ENCODE measurements around the gene RSL1D1. TPM values are rescaled to one million over a fixed set of nuclear protein-coding genes. Genes with fewer than 3 reads are reported as not detected.

The RSL1D1 gene
- polyA plus RNA-seq, 1 of the 3 experiments (the other 2 are of a cell fraction), result 38.0 TPM

DNA sequence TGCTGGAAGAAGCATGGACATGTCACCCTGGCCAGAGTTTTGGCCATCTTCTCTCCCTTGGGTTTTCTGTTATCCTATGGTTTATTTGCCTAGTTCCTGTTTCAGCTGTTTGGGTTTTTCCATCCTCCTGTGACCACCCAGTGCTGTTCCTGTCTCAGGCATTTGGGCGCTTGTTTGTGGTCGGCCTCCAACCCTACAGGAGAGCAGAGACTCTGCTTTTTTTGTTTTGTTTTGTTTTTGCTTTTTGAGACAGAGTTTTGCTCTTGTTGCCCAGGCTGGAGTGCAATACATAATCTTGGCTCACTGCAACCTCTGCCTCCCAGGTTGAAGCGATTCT is 51.0 kb downstream of the RSL1D1 start:
- H4K20me1 ChIP-seq (ENCODE audit: insufficient read depth), result no peaks in the 10 kb centered on the region
- no peak for DNase-seq
- CTCF ChIA-PET, result no interaction called here
- H3K4me1 ChIP-seq (ENCODE audit: control insufficient read depth in 1 of 2, insufficient read depth in 2 of 2, low read depth in 1 of 2, low read length in 1 of 2), result peaks cover 13 to 17% of the 10 kb centered on the region in 2 experiments; a peak in 2 of 4 replicates
- H3K36me3 ChIP-seq (replicated peaks in 1 of 2; ENCODE audit: control insufficient read depth in 1 of 2, insufficient read depth in 2 of 2, low read length in 1 of 2), result peaks cover 0 to 1% of the 10 kb centered on the region in 2 experiments
- no peaks in the 10 kb centered on the region for H3K9me2 ChIP-seq
- no peak overlapping the region for H2AFZ ChIP-seq (ENCODE audit: low read depth)
- no peak overlapping the region for H3K4me3 ChIP-seq (ENCODE audit: low read depth in 2 of 2, low read length in 1 of 2)
- H3K4me2 ChIP-seq, result no peak overlapping the region
- H3K9me3 ChIP-seq, result no peaks in the 10 kb centered on the region
- H3K27ac ChIP-seq (ENCODE audit: low read depth in 2 of 2, low read length in 1 of 2), result no peak overlapping the region
- no peaks in the 10 kb centered on the region for H3K27me3 ChIP-seq (ENCODE audit: insufficient read depth)
- TF ChIP-seq FOSL2 (IDR thresholded peaks at IDR 0.05; ENCODE audit: borderline replicate concordance, low read depth) (no peak), YY1 (IDR thresholded peaks at IDR 0.05; ENCODE audit: low read depth) (no peak), EZH2phosphoT487 (IDR thresholded peaks at IDR 0.05; ENCODE audit: borderline replicate concordance, low read depth) (no peak), TCF12 (IDR thresholded peaks at IDR 0.05) (no peak), CHD2 (IDR thresholded peaks at IDR 0.05; ENCODE audit: low read length, partially characterized antibody) (no peak), GABPA (IDR thresholded peaks at IDR 0.05; ENCODE audit: low read depth) (no peak), FOXM1 (IDR thresholded peaks at IDR 0.05; ENCODE audit: low read depth) (no peak), SIN3A (IDR thresholded peaks at IDR 0.05; ENCODE audit: borderline replicate concordance, low read depth, low read length) (no peak), GATA2 (CRISPR knock-in tag; IDR thresholded peaks at IDR 0.05) (no peak), EP300 (IDR thresholded peaks at IDR 0.05; ENCODE audit: borderline replicate concordance in 1 of 2, low read depth in 1 of 2, low read length in 1 of 2) (no peak), RAD21 (IDR thresholded peaks at IDR 0.05; ENCODE audit: low read length) (no peak), MXI1 (IDR thresholded peaks at IDR 0.05; ENCODE audit: low read depth, low read length) (no peak), JUND (IDR thresholded peaks at IDR 0.05) (no peak)
- TF ChIP-seq, protein P1, sequence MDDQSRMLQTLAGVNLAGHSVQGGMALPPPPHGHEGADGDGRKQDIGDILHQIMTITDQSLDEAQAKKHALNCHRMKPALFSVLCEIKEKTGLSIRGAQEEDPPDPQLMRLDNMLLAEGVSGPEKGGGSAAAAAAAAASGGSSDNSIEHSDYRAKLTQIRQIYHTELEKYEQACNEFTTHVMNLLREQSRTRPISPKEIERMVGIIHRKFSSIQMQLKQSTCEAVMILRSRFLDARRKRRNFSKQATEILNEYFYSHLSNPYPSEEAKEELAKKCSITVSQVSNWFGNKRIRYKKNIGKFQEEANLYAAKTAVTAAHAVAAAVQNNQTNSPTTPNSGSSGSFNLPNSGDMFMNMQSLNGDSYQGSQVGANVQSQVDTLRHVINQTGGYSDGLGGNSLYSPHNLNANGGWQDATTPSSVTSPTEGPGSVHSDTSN (IDR thresholded peaks at IDR 0.05), result no peak
- TF ChIP-seq, protein P2, sequence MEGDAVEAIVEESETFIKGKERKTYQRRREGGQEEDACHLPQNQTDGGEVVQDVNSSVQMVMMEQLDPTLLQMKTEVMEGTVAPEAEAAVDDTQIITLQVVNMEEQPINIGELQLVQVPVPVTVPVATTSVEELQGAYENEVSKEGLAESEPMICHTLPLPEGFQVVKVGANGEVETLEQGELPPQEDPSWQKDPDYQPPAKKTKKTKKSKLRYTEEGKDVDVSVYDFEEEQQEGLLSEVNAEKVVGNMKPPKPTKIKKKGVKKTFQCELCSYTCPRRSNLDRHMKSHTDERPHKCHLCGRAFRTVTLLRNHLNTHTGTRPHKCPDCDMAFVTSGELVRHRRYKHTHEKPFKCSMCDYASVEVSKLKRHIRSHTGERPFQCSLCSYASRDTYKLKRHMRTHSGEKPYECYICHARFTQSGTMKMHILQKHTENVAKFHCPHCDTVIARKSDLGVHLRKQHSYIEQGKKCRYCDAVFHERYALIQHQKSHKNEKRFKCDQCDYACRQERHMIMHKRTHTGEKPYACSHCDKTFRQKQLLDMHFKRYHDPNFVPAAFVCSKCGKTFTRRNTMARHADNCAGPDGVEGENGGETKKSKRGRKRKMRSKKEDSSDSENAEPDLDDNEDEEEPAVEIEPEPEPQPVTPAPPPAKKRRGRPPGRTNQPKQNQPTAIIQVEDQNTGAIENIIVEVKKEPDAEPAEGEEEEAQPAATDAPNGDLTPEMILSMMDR (IDR thresholded peaks at IDR 0.05), result no peak
- TF ChIP-seq, protein P3, sequence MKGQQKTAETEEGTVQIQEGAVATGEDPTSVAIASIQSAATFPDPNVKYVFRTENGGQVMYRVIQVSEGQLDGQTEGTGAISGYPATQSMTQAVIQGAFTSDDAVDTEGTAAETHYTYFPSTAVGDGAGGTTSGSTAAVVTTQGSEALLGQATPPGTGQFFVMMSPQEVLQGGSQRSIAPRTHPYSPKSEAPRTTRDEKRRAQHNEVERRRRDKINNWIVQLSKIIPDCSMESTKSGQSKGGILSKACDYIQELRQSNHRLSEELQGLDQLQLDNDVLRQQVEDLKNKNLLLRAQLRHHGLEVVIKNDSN (IDR thresholded peaks at IDR 0.05; ENCODE audit: borderline replicate concordance, low read depth), result no peak
- TF ChIP-seq, protein P4, sequence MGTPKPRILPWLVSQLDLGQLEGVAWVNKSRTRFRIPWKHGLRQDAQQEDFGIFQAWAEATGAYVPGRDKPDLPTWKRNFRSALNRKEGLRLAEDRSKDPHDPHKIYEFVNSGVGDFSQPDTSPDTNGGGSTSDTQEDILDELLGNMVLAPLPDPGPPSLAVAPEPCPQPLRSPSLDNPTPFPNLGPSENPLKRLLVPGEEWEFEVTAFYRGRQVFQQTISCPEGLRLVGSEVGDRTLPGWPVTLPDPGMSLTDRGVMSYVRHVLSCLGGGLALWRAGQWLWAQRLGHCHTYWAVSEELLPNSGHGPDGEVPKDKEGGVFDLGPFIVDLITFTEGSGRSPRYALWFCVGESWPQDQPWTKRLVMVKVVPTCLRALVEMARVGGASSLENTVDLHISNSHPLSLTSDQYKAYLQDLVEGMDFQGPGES (IDR thresholded peaks at IDR 0.05; ENCODE audit: low read depth, low read length), result no peak
- 100% methylated on average over 3 of the region's 3 CpGs for whole genome bisulfite sequencing (ENCODE audit: low lambda C conversion rate)
- POLR2A ChIA-PET, result no interaction called here
- peaks cover 26% of the 10 kb centered on the region for H3F3A ChIP-seq (replicated peaks; ENCODE audit: insufficient read depth)
- peaks cover 39% of the 10 kb centered on the region for H3K79me2 ChIP-seq (ENCODE audit: insufficient read depth)
- no peak overlapping the region for H3K9ac ChIP-seq
